Measurements from ENCODE around the gene XRCC6.
"Not testable (repeated sequence)": the region's sequence is repeated elsewhere in the genome, so short reads cannot be mapped to it uniquely, and the experiment has no call there.

XRCC6 gene

DNA sequence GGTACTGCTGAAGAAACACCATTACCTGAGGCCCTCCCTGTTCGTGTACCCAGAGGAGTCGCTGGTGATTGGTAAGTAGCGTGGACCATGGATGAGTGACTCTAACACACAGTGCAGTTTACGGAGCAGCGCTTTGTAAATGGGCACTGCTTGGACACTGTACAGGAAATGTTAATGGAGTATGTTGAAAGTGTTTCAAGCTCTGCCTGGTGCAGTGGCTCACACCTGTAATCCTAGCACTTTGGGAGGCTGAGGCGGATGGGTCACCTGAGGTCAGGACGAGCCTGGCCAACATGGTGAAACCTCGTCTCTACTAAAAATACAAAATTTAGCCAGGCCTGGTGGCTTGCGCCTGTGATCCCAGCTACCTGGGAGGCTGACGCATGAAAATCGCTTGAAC lies 29.7 kb downstream of the XRCC6 start:
- DNase-seq (ENCODE audit: low read depth in 2 of 2): no peak

DNA sequence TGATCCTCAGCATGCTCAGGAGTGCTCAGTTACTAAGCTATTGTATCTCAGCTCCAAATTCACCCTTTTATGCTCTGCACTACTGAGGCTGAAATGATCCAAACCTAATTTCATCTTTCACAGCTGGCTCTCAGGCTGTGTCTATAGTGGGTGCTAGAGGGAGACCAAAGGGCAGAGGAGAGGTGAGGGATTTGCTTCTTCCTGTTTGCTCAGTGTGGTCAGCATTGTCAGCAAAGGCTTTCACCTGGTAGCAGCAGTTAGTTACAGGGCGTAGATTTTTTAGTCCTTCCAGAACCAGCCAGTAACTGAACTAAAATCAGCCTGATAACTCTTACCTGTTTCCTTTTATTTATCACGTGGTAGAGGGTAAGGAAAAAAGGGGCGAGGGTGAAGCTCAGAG lies 33.2 kb downstream of the XRCC6 start:
- DNase-seq (ENCODE audit: low read depth in 2 of 2): no peak

DNA sequence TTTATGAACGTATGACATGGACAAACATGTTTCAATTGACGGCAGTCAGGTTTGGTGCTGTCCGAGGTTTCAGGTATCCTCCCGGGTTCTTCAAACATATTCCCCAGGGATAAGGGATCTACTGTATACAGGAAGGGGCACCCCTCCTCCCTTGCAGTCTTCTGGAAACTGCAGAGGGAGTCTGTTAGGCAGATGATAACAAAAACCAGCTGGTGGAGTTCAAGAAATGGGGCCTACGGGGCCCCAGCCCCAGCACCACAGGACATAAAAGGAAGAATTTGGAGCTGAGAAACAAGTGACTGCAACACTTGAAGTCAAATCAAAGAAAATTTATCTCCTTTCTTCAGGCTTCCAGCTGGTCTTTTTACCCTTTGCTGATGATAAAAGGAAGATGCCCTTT lies 35.5 kb downstream of the XRCC6 start:
- DNase-seq (ENCODE audit: low read depth in 2 of 2): peak; percentile 23 to 27

DNA sequence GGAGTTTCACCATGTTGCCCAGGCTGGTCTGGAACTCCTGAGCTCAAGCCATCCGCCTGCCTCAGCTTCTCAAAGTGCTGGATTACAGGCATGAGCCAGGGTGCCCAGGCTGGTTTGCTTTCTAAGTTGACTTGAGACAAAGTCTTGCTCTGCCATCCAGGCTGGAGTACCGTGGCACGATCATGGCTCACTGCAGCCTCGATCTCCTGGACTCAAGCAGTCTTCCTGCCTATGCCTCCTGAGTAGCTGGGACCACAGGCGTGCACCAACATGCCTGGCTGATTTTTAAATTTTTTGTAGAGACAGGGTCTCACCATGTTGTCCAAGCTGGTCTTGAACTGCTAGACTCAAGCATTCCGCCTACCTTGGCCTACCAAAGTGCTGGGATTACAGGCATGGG lies 36.6 kb downstream of the XRCC6 start:
- no peak for DNase-seq (ENCODE audit: low read depth in 2 of 2)

DNA sequence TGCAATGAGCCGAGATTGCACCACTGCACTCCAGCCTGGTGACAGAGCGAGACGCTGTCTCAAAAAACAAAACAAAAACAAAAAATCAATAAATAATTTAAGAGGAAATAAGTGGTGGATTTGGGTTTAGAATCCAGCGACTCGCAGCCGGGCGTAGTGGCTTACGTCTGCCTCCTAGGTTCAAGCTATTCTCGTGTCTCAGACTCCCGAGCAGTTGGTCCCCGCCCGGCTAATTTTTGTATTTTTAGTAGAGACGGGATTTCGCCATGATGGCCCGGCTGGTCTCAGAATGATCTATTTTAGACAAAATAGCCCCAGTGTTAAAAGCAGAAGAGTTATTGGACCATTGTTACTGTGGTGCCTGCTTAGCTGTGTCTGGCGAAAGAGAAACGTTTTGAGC lies 37.8 kb downstream of the XRCC6 start:
- no peak for DNase-seq (ENCODE audit: low read depth in 2 of 2)

DNA sequence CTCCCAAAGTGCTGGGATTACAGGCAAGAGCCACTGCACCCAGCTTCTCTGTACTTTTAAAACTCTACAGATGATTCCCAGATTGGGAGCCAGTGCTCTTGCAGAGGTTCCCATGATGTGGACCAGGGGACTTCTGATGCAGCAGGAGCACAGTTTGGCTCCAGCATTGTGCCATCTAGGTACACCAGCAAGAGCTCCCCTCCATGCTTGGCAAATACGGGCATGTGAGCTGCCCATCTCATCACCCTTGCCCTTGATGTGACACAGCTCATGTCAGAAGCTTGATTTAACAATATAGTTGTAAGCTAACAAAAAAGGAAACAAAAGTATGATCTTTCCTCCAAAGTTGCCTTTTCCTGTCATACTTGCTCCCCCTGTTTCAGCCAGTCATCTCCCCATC lies 38.8 kb downstream of the XRCC6 start:
- no peak for DNase-seq (ENCODE audit: low read depth in 2 of 2)

DNA sequence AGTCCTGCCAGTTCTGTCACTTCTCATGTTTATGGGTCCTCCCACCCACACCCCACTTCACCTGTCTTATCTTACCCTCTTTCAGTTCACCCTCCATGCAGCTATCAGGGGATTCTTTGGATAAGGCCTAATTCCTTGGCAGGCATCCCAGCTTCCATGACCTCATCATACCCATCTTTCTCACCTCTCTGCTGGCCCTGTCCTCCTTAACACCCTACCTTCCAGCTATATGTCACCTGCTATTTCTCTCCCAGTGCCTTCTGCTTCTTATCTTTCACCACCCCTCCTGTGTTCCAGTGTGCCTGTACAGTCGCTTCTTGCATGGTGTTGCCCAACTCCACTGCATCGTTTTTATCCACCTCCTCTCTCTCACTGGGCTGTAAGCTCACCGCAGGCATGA lies 39.3 kb downstream of the XRCC6 start:
- DNase-seq (ENCODE audit: low read depth in 2 of 2): no peak

DNA sequence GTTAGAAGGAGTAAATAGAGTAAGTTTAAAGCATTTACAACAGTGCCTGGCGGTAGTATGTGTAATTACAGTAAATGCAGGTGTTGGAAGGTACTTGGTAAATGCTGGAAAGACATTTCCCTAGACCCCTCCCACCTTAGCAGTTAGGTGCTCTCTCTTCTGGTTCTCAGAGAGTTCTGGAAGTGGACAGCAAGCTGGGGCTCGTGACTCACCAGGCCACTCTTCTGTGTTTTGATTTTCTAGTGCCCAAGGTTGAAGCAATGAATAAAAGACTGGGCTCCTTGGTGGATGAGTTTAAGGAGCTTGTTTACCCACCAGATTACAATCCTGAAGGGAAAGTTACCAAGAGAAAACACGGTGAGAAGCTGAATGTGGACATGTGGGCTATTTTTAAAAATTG lies 40.0 kb downstream of the XRCC6 start:
- no peak for DNase-seq (ENCODE audit: low read depth in 2 of 2)

DNA sequence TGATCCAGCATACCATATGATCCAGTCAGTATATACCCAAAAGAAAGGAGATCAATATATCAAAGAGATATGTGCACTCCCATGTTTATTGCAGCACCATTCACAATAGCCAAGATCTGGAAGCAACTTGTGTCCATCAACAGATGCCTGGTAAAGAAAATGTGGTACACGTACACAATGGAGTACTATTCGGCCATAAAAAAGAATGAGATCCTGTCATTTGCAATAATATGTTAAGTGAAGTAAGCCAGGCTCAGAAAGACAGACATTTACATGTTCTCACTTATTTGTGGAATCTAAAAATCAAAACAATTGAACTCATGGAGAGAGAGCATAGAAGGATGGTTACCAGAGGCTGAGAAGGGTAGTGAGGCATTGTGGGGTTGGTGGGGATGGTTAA lies 40.6 kb downstream of the XRCC6 start:
- no peak for DNase-seq (ENCODE audit: low read depth in 2 of 2)

DNA sequence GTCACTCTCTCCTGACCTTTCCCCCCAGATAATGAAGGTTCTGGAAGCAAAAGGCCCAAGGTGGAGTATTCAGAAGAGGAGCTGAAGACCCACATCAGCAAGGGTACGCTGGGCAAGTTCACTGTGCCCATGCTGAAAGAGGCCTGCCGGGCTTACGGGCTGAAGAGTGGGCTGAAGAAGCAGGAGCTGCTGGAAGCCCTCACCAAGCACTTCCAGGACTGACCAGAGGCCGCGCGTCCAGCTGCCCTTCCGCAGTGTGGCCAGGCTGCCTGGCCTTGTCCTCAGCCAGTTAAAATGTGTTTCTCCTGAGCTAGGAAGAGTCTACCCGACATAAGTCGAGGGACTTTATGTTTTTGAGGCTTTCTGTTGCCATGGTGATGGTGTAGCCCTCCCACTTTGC lies 42.5 kb downstream of the XRCC6 start:
- not testable (repeated sequence) for DNase-seq (ENCODE audit: low read depth in 2 of 2)

DNA sequence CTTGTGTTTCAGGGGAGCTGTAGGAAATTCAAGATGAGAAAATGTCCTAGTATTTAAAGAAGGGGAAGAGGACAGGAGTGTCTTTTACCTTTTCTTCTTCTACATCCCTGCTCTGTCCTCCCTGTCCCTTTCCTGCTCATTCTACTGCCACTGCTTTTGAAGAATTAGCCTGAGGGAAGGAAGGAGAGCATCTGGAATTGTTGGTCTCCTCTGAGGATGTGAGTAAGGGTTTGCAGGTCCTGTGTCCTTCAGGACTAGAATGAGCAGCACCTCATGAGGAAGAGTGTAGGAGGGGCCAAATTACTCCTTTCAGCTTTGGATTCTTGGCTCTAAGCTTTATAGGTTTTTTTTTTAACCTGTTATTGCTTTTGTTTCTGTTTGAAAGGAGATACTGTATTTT lies 43.4 kb downstream of the XRCC6 start:
- DNase-seq (ENCODE audit: low read depth in 2 of 2): no peak

DNA sequence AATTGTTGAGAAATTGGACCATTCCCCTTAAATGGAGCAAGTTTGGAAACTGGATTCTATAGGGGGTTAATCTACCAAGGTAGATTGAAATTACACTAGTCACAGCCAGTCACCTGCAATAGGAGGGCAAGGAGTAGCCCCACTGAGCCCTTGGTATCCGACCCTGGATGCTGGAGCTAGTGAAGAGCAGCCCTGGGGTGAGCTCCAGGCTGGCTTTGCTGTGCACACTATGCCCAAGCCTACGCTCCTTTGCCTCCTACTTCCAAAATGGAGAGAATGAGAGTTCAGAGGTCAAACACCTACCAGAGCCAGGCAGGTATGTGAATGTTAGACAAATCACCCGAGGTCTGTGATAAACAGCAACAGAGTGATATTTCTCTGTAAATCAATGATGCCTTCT lies 43.9 kb downstream of the XRCC6 start:
- DNase-seq (ENCODE audit: low read depth in 2 of 2): no peak

DNA sequence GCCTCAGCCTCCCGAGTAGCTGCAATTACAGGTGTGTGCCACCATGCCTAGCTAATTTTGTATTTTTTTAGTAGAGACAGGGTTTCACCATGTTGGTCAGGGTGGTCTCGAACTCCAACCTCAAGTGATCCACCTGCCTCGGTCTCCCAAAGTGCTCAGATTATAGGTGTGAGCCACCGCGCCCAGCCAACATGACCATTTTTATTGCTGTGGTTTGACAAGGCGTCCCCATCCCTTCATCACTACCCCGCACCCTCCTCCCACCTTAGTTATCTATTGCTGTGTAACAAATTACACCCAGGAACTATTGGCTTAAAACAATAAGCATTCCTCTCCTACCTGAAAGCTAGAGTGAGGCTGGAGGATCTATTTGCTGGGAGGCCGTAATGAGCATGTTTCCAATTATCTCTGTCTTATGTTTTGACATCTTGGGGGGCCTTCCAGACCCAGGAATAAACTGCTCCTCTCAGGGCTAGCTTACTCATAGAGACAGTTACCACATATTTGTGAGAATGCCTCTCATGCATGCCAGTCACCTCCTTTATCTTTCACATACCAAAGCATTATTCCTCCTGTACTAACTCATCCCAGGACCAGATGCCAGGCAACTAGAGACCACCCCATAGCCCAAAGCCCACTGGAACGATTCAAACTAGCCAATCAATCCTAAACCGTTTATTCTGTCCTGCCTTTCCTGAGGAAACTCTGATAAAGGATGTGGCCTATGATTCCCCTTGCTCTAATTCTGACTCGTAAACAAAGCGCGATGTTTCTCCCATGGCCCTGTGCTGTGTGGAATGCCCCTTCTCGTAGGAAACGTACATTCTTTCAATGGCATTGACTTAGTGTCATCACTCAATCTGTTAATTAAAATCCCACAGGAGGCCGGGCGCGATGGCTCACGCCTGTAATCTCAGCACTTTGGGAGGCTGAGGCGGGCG lies 48.1 kb downstream of the XRCC6 start:
- peak; percentile 82 to 83 for DNase-seq (ENCODE audit: low read depth in 2 of 2)

DNA sequence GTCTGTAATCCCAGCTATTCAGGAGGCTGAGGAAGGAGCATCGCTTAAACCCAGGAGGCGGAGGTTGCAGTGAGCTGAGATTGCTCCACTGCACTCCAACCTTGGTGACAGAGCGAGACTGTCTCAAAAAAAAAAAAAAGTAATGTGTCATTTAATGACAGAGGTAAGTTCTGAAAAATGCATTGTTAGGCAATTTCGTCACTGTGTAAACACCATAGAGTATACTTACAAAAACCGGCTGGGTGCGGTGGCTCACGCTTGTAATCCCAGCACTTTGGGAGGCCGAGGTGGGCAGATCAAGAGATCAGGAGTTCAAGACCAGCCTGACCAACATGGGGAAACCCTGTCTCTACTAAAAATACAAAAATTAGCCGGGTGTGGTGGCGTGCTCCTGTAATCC lies 51.0 kb downstream of the XRCC6 start:
- not testable (repeated sequence) for DNase-seq (ENCODE audit: low read depth in 2 of 2)

DNA sequence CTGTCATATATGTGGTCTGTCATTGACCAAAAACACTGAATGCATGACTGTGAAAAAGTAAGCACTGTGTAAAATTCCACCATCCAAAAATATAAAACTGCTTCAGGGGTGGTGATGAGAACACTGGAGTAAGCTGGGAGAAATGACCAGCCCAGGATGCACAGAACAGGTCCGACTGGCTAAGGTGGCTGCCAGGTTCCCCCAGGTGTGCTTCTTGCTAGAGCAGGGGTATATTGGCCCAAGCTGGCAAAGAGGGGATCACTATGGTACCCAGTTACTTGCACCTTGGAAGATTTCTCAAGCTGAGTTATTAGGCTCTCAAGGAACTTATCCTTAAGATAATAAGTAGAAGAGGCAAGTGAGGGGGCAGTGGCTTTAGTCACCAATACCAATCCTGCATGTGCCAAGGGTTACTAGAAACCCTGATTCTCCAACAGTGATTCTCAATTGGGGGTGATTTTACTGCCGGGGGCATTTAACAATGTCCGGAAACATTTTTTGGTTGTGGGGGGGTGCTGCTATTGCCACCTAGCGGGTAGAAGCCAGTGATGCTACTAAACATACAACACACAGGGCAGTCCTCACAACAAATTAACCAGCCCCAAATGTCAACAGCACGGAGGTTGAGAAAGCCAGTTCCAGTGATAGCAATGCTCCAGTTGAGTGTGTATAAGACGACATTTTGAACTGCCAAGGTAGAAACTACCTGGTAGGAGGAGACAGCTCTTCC lies 51.9 kb downstream of the XRCC6 start:
- DNase-seq (ENCODE audit: low read depth in 2 of 2): no peak

DNA sequence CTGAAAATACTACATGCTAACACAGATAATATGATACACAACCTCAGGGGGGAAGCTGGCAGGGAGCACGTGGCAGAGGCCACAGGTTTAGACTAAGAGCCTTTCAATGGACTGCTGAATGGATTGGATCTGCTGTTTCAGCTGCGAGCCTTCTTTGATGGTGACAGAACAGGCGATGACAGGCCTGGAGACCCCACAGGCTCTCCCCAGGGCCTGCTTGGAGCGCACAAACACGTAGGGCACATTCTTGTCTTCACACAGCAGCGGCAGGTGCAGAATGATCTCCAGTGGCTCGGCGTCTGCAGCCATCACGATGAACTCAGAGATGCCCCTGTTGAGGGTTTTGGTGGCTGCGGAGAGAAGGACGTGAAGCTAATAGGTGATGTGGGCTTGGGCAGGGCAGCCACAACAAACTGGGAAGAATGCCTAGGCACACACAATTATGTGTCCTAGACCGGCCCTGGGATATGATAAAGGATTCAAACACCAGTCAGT lies 53.8 kb downstream of the XRCC6 start:
- DNase-seq (ENCODE audit: low read depth in 2 of 2): no peak

DNA sequence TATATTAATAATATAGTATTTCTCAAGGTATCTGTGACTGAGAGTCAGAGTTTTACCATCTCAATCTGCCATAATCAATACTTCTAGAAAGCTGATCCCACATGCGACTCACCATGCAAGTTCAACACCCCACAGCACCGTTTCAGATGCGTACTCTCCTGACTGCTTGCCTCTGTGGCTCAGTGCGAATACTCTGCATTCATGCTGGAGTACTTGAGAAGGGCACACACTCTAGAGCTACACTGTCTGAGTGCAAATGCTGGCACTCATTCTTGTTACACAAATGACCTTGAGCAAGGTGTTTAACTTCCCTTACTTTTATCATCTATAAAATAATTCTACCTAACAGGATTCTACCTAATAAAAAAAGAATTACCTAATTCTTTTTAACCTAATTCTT lies 55.0 kb downstream of the XRCC6 start:
- no peak for DNase-seq (ENCODE audit: low read depth in 2 of 2)

DNA sequence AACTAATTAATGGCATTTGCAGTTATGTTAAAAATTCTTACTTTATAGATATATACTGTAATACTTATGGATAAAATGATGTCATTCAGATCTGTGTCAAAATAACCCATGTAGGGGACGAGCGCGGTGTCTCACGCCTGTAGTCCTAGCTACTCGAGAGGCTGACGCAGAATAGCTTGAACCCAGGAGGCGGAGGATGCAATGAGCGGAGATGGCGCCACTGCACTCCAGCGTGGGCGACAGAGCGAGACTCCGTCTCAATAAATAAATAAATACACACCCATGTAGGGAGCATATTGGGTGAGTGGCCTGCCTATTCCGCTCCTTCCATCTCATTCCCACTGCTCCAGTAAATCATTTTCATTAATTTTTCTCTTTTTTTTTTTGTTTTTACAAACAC lies 60.5 kb downstream of the XRCC6 start:
- DNase-seq (ENCODE audit: low read depth in 2 of 2): no peak

DNA sequence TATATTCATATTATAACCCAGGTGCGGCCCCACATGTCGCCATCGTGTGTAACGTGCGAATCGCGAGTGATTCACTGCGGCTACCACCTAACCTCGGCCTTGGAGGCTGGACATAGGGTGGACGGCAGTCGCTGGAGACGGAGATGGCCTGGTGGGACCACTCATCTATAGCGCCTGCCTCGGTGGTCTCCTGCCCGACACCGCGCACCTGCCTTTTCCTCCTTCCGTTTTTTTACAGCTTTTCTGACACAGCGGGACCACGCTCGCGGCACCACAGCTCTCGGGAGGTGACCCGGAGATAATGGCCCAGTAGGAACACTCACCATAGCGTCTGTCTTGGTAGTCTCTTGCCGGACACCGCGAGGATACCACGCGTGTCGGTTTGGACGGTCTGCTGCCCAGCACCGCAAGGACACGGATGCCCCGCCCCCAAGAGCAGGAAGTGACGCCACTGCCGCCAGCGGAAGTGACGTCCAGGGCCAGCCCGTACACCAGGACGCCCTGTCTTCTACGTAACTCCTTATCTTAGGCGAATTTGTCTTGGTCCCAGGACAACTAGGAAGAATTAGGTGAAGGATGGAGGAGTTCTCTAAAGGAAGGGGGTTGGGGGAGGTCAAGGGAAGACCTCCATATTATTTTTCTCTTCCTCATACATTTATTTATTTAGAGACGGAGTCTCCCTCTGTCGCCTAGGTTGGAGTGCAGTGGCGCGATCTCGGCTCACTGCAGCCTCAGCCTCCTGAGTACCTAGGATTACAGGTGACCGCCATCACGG lies 61.1 kb downstream of the XRCC6 start:
- peak; percentile 58 to 60 for DNase-seq (ENCODE audit: low read depth in 2 of 2)

DNA sequence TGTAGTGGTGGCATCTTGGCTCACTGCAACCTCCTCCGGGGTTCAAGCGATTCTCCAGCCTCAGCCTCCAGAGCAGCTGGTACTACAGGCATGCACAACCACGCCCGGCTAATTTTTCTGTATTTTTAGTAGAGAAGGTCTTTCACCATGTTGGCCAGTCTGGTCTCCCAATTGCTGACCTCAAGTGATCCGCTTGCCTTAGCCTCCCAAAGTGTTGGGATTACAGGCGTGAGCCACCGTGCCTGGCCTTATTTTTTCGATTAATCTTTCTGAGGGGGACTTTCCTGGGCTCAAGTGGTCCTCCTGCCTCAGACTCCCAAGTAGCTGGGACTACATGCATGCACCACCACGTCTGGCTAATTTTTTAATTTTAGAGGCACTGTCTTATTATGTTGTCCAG lies 62.0 kb downstream of the XRCC6 start:
- no peak for DNase-seq (ENCODE audit: low read depth in 2 of 2)

DNA sequence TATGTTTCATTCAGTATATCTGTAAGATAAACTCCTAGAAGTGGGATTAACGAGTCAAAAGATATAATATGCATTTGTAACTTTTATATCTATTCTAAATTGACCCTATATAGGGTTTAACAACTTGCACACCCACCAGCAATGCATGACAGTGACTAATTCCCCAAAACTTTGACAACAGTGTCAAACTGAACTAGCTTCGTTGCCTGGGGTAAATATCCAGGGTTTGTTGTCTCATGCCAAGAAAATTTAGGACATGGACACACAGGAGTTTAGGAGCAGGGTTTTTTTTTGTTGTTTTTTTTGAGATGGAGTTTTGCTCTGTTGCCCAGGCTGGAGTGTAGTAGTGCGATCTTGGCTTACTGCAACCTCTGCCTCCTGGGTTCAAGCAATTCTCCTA lies 62.5 kb downstream of the XRCC6 start:
- DNase-seq (ENCODE audit: low read depth in 2 of 2): no peak

DNA sequence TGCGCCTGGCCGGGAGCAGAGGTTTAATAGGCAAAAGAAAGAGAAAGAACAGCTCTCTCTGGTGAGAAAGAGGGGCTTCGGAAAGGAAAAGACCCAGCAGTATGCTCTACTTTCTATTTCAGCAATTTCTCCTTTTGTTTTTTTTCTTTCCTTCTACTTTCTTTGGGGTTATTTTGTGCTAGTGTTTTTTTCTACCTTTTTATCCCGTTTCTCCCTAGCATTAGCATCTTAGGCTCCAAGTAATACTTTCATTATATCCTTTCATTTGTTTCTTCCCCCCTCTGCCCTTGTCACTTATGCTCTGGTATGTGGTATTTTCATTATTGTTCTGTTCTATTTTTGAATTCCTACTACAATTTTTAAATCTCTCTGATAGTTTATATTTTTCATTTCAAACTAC lies 63.1 kb downstream of the XRCC6 start:
- DNase-seq (ENCODE audit: low read depth in 2 of 2): no peak
